GM19467 (cell line): ENCODE data around the gene ZBTB7C.

Experiments used
- ATAC-seq: cut with Tn5 transposase; IDR thresholded peaks from one replicate; pipeline ENCODE4 v1.9.1; 2021; ENCODE audit warnings: mild to moderate bottlenecking, moderate library complexity; ENCODE audit not compliant: unreplicated experiment

ZBTB7C gene

GRCh38 chr18:48172226-48173006, 236.8 kb downstream of the ZBTB7C start:
- ATAC-seq, result no peak

DNA sequence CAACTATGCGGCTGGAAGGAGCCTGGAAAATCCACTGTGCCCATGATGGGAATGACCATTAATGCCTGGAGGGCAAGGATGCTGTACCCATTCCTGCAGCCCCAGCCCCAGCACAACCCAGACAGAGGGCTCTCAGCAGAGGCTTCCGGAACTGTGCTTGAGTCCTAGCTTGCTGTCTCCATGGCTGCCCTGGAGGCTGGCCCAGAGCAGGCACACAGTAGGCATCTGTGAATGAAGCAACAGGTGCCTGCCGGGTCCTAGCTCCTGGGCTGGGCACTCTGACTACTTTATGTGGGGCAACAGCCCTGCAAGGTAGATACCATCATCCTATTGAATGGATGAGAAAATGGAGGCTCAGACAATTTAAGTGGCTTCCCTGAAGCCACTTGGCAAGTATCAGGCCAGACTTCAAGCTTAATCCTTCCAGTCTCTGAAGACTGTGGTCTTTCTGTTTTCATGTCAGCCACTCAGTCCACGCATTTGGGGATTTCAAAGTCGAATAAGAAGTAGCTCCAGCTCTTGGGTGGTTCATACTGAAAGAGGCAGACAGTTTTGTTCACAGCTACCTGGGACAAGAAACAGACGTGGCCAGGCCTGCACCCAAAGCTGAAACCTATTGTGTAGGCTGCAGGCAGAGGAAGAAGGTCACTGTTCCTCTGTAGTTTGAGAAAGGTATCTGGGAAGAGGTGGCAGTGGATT, 237.5 kb downstream of the ZBTB7C start:
- no peak for ATAC-seq

DNA sequence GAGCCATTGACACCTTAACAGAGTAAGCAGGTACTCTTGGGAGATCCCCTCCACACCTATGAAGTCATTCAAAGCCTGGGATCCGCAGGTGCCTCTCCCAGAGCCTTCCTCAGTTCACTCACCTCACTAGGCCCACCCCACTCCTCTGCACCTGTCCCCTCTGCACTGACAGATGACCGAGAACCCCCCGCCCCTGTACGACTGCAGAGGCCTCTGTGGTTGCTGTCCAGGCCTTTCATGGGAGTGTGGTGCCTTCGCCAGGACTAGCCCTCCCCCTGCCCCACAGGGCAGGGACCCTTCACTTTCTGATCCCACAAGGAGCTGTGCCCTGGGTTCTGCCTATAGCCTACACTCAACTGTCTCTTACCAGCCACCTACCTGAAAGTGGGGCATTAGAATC, 238.5 kb downstream of the ZBTB7C start:
- ATAC-seq, result no peak

DNA sequence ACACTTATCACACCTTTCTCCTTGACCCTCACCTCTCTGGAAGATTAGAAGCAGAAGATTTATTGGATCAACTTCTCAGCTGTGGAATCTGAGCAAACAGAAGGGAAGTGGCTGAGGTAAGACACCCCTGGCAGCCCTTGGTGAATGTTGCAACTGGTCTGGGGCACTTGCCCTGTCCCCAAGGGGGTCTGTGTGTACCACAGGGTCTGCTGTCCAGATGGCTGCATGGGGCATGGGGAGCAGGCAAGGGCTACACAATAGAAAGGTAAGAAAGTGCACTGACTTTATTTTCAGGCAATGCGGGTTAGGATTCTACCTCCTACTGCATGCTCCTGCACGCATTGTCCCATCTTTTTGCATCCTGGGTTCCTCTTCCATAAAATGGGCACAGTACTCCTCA, 240.3 kb downstream of the ZBTB7C start:
- ATAC-seq, result no peak

DNA sequence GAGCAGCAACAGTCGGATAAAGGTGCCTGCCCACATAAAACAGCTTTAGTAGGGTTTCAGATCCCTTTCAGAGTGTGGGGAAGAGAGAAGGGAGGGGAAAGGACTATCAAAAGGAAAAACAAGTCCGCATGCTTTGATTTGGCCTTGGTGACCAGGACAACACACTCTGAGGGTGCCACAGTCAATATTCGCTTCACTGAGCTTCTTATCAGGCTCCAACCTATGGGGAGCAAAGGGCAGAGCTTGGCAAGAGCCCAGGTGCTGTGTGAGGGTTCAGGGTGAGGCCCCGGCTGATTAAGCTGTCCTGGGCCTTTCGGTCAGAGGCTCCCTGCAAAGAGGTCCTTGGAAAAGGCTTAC, 241.3 kb downstream of the ZBTB7C start:
- no peak for ATAC-seq

GRCh38 chr18:48166336-48166875, 242.8 kb downstream of the ZBTB7C start:
- no peak for ATAC-seq

DNA sequence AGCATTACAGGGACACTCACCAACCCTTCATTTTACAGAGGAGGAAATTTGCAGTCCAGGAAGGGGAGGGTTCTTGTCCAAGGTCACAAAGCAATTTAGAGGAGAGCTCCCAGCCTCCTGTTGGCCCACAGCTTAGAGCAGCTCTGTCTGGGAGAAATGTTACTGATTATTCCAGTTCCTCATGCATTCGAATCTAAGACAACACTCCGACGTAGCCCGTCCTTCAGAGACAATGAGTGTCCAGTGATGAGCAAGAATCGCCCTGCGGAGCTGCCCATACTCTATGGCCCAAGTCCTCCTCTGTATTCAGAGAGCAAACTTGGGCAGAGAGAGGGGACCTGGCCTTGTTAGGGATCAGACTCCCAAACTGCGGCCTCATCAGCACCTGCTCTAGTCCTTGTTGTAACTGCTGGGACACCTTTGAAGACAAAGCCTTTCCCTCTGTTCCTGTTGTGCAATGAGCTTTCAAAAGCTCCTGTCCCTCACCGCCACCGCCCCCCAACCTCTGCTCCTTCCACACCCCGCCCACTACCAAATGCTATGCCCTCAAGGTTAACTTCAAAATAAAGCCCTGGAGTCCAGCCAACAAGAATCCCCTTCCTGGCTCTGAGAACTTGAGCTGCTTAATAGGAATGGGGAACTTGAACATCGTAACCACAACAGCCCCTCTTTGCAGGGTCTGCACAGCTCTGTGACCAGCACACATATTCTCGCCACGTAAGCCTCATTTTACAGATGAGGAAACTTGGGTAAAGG, 243.9 kb downstream of the ZBTB7C start:
- no peak for ATAC-seq

DNA sequence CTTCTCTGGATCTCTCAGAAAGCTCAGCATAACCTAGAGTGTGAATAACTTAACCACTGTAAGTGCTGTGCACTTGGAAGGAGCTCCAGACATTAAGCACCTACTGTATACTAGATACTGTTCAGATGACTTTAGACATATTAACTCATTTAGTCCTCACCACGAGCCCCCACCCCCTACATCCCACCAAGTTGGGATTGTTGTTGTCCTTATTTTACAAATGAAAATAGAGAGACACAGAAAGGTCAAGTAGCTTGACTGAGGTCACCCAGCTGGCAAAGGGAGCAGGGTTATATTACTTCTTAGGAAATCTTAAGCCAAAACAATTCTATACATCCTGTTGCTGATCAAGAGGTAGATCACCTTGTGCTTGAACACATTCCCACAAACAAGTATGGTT, 244.5 kb downstream of the ZBTB7C start:
- no peak for ATAC-seq

- ATAC-seq, result no peak
Observed at GRCh38 chr18:48164116-48164515, 245.1 kb downstream of the ZBTB7C start.

DNA sequence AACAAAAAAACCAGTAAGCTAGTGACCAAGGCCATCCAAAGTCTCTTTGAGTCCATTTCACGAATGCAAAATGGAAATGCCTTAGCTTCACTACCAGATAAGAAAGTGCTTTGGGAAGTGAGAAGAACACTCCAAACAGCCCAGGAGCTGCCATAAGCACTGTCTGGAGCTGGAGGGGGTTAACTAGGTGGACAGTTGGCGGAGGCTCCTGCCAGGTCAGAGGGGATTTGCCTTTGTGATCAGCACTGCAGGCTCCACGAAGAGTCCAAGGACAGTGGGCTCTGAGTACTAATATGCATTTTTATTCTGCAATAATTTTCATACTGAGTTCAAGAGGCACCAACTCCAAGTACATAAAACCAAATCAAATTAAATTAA, 245.5 kb downstream of the ZBTB7C start:
- no peak for ATAC-seq

- ATAC-seq, result no peak
Observed at GRCh38 chr18:48162956-48163737, 246.0 kb downstream of the ZBTB7C start.

GRCh38 chr18:48161911-48162698, 247.1 kb downstream of the ZBTB7C start:
- ATAC-seq, result peak; percentile 25

- peak; percentile 81 for ATAC-seq
Observed at GRCh38 chr18:48161191-48161910, 247.8 kb downstream of the ZBTB7C start.

- no peak for ATAC-seq
Observed at GRCh38 chr18:48160622-48161021, 248.6 kb downstream of the ZBTB7C start.

DNA sequence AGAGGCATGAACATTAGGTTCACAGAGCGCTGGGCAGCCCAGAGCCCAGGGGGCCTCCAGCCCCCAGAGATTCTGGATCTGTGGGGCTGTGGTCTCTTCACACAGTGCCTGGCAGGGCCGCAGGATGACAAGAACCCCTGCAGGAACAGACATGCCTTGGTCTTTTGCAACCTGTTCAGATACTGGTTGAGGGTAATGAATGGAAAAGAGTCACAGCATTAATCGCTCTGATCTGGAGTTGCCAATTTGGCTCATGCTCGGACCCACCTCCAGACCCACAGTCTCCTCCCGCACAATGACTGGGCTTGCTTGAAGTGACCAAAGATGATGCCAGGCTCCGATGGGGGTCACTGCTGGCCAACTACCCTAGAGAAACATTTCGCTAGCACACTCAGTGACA, 249.4 kb downstream of the ZBTB7C start:
- ATAC-seq, result no peak

DNA sequence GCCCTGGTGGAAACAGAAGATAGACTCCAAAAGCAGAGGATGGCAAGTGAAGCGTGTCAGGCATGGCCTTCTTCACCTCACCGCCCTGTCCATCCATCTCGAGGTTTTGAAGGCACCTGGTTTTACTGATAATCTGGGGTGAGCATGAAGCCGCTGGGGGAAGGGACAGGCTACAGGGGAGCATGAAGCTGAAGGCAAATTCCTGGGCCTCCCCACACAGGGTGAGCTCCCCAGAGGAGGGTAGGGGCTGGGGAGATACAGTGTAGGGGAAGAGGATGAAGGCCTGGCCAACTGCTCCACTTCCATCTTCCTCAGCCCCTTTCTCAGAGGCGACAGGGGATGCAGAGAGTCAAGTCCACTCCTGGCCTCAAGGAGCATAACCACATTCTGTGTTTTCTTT, 250.5 kb downstream of the ZBTB7C start:
- no peak for ATAC-seq

- ATAC-seq, result no peak
Observed at GRCh38 chr18:48157956-48158355, 251.2 kb downstream of the ZBTB7C start.

GRCh38 chr18:48155856-48156255, 253.3 kb downstream of the ZBTB7C start:
- ATAC-seq, result no peak

GRCh38 chr18:48154828-48155227, 254.4 kb downstream of the ZBTB7C start:
- no peak for ATAC-seq
